Measurements from ENCODE around the gene CFAP210. TPM values are rescaled to one million over a fixed set of nuclear protein-coding genes. Genes with fewer than 3 reads are reported as not detected.

CFAP210 gene
- total and polyA plus RNA-seq, 2 experiments from 2014 or later, result 3.7 TPM; not detected in 1

GRCh38 chr2:169662744-169663143, 31.5 kb downstream of the CFAP210 start (continued):
- TF ChIP-seq ETS1 (IDR thresholded peaks at IDR 0.05) (no peak), EZH2phosphoT487 (IDR thresholded peaks at IDR 0.05; ENCODE audit: unreplicated experiment) (no peak), NANOG (IDR thresholded peaks at IDR 0.05; ENCODE audit: borderline replicate concordance) (no peak), ZNF462 (CRISPR knock-in tag; IDR thresholded peaks at IDR 0.05) (no peak)

GRCh38 chr2:169661265-169661664, 32.9 kb downstream of the CFAP210 start:
- Mint-ChIP-seq H3K4me3 (no peak overlapping the region), H3K9me3 (no peaks in the 10 kb centered on the region), H3K27ac (no peak overlapping the region), H3K27me3 (ENCODE audit: insufficient read depth, low read depth, poor library complexity) (no peaks in the 10 kb centered on the region), H3K4me1 (no peaks in the 10 kb centered on the region), H3K36me3 (ENCODE audit: low read depth) (no peaks in the 10 kb centered on the region)
- DNase-seq (ENCODE audit: low spot score) (no peak), ATAC-seq (peak; percentile 76)
- H3K27ac ChIP-seq (ENCODE audit: low read depth), result no peak overlapping the region
- H3K4me1 ChIP-seq (ENCODE audit: insufficient read depth), result no peaks in the 10 kb centered on the region
- no peaks in the 10 kb centered on the region for H3K79me2 ChIP-seq (replicated peaks; ENCODE audit: insufficient read depth)
- no peaks in the 10 kb centered on the region for H3K9me2 ChIP-seq (ENCODE audit: insufficient read depth)
- no peak overlapping the region for H2AFZ ChIP-seq
- H4K20me1 ChIP-seq (replicated peaks; ENCODE audit: insufficient read depth), result no peaks in the 10 kb centered on the region
- no peak overlapping the region for H3K4me3 ChIP-seq
- no peaks in the 10 kb centered on the region for H3K27me3 ChIP-seq (ENCODE audit: insufficient read depth)
- H3K36me3 ChIP-seq (ENCODE audit: insufficient read depth), result no peaks in the 10 kb centered on the region
- no peaks in the 10 kb centered on the region for H3F3A ChIP-seq (replicated peaks; ENCODE audit: low read depth)
- H3K4me2 ChIP-seq, result no peak overlapping the region
- TF ChIP-seq EZH2 (IDR thresholded peaks at IDR 0.05; ENCODE audit: low read depth, unreplicated experiment) (no peak), POLR2AphosphoS5 (IDR thresholded peaks at IDR 0.05; ENCODE audit: low read depth) (no peak), ZNF462 (CRISPR knock-in tag; IDR thresholded peaks at IDR 0.05) (no peak), ETS1 (IDR thresholded peaks at IDR 0.05) (no peak)
